WTC11 (cell line): ENCODE measurements around the gene DCAF11. TPM values are rescaled to one million over a fixed set of nuclear protein-coding genes. Genes with fewer than 3 reads are reported as not detected.

ENCODE experiments used
- ATAC-seq: fragments of 200-7000 bp; cut with Tn5 transposase; 2 replicates; pipeline ENCODE4 v1.10.0; 2021; ENCODE audit warnings: mild to moderate bottlenecking, moderate library complexity
- CTCF ChIA-PET: fragments of 300-600 bp; sonication (Branson Sonifier 250); formaldehyde crosslinking; loops from one replicate; lab custom pipeline; 2021; ENCODE audit warnings: antibody characterized with exemption; lab: Charles Lee
- POLR2A ChIA-PET: fragments of 350-600 bp; sonication (Branson Sonifier 250); formaldehyde crosslinking; loops from one replicate; lab custom pipeline; 2021; ENCODE audit warnings: antibody characterized with exemption; lab: Charles Lee
- DNase-seq: peaks from one replicate; pipeline ENCODE4 v3.0.0; 2021; ENCODE audit warnings: low spot score
- H3K27ac Mint-ChIP-seq: 2 replicates; pipeline ENCODE4 v1.8.0; 2021; ENCODE audit warnings: mixed read lengths
- H3K27me3 Mint-ChIP-seq: 2 replicates; pipeline ENCODE4 v1.8.0; 2021; ENCODE audit warnings: low read depth, mild to moderate bottlenecking, moderate library complexity, mixed read lengths
- H3K36me3 Mint-ChIP-seq: 2 replicates; pipeline ENCODE4 v1.8.0; 2021; ENCODE audit warnings: mixed read lengths
- H3K4me1 Mint-ChIP-seq: 2 replicates; pipeline ENCODE4 v1.8.0; 2022; ENCODE audit warnings: mixed read lengths
- H3K4me3 Mint-ChIP-seq: 2 replicates; pipeline ENCODE4 v1.8.0; 2021; ENCODE audit warnings: mild to moderate bottlenecking, moderate library complexity, mixed read lengths
- H3K9me3 Mint-ChIP-seq: 2 replicates; pipeline ENCODE4 v1.8.0; 2021; ENCODE audit warnings: mixed read lengths
- AFF4 ChIP-seq: sonication (generic); formaldehyde crosslinking; IDR thresholded peaks from 2 replicates; pipeline ENCODE4 v1.8.1; 2023; ENCODE audit warnings: mild to moderate bottlenecking, missing genetic modification reagents, borderline replicate concordance
- ELF4 ChIP-seq: sonication (generic); formaldehyde crosslinking; IDR thresholded peaks from 2 replicates; pipeline ENCODE4 v1.8.1; 2022; ENCODE audit warnings: low read depth, mild to moderate bottlenecking, moderate library complexity, missing genetic modification reagents
- GRHL2 ChIP-seq: fragments of 250-450 bp; sonication (Bioruptor Pico); IDR thresholded peaks from 2 replicates; pipeline ENCODE4 v1.8.0; 2022; ENCODE audit warnings: mild to moderate bottlenecking, moderate library complexity; ENCODE audit not compliant: insufficient replicate concordance, severe bottlenecking
- HMGXB4 ChIP-seq: sonication (generic); formaldehyde crosslinking; IDR thresholded peaks from 2 replicates; pipeline ENCODE4 v1.8.1; 2023; ENCODE audit warnings: mild to moderate bottlenecking, moderate library complexity, missing genetic modification reagents
- IRF2 ChIP-seq: sonication (generic); formaldehyde crosslinking; IDR thresholded peaks from 2 replicates; pipeline ENCODE4 v1.8.0; 2022; ENCODE audit warnings: low read depth, missing genetic modification reagents, borderline replicate concordance
- KAT7 ChIP-seq: sonication (generic); formaldehyde crosslinking; IDR thresholded peaks from 2 replicates; pipeline ENCODE4 v1.8.1; 2023; ENCODE audit warnings: missing genetic modification reagents, mild to moderate bottlenecking, borderline replicate concordance
- NR3C1 ChIP-seq: sonication (generic); formaldehyde crosslinking; conservative IDR thresholded peaks from 2 replicates; pipeline ENCODE4 v1.8.1; 2023; ENCODE audit warnings: low read depth, mild to moderate bottlenecking, missing genetic modification reagents
- PREB ChIP-seq: sonication (generic); formaldehyde crosslinking; IDR thresholded peaks from 2 replicates; pipeline ENCODE4 v1.8.1; 2022; ENCODE audit warnings: mild to moderate bottlenecking, missing genetic modification reagents, moderate library complexity, borderline replicate concordance
- SP1 ChIP-seq: sonication (generic); formaldehyde crosslinking; conservative IDR thresholded peaks from 2 replicates; pipeline ENCODE4 v1.8.1; 2022; ENCODE audit warnings: missing genetic modification reagents
- ZBTB21 ChIP-seq: sonication (generic); formaldehyde crosslinking; IDR thresholded peaks from 2 replicates; pipeline ENCODE4 v1.8.1; 2023; ENCODE audit warnings: mild to moderate bottlenecking, missing genetic modification reagents, borderline replicate concordance
- ZNF219 ChIP-seq: sonication (generic); formaldehyde crosslinking; IDR thresholded peaks from 2 replicates; pipeline ENCODE4 v1.8.0; 2023; ENCODE audit warnings: missing genetic modification reagents, mild to moderate bottlenecking, borderline replicate concordance
- ZNF232 ChIP-seq: sonication (generic); formaldehyde crosslinking; IDR thresholded peaks from 2 replicates; pipeline ENCODE4 v1.8.0; 2022; ENCODE audit warnings: mild to moderate bottlenecking, missing genetic modification reagents
- ZNF396 ChIP-seq: fragments of 250-450 bp; sonication (Bioruptor Pico); IDR thresholded peaks from 2 replicates; pipeline ENCODE4 v1.8.0; 2021; ENCODE audit warnings: mild to moderate bottlenecking, moderate library complexity, borderline replicate concordance
- ZNF532 ChIP-seq: fragments of 250-450 bp; sonication (Bioruptor Pico); IDR thresholded peaks from 2 replicates; pipeline ENCODE4 v1.9.0; 2021; ENCODE audit warnings: mild to moderate bottlenecking, borderline replicate concordance
- ZNF671 ChIP-seq: fragments of 250-450 bp; sonication (Bioruptor Pico); IDR thresholded peaks from 2 replicates; pipeline ENCODE4 v1.8.0; 2021; ENCODE audit warnings: mild to moderate bottlenecking
- total RNA-seq: library from RNA; stranded (reverse); gene quantifications from 3 replicates; pipeline ENCODE4 v1.2.3, GENCODE V29; 2021

DCAF11 gene
- total RNA-seq, 1 experiment from 2014 or later = 73.6 TPM

- CTCF ChIA-PET = interaction anchor here (0.9 to 6.0 kb wide), 3 partner anchors 30 to 96 kb away, joined by 3 to 27 read pairs (median 3); partner anchors contain the start of genes IRF9 and PCK2
- no peak overlapping the region for H3K4me3 Mint-ChIP-seq
- no peaks in the 10 kb centered on the region for H3K4me1 Mint-ChIP-seq
- H3K9me3 Mint-ChIP-seq = no peaks in the 10 kb centered on the region
- TF ChIP-seq HMGXB4 (CRISPR knock-in tag) (no peak), AFF4 (no peak), SP1 (CRISPR knock-in tag) (no peak), PREB (CRISPR knock-in tag) (no peak), ZNF671 (CRISPR knock-in tag) (no peak), ZNF532 (CRISPR knock-in tag) (no peak), NR3C1 (CRISPR knock-in tag) (no peak), KAT7 (no peak)
- DNase-seq (no peak), ATAC-seq (no peak)
- POLR2A ChIA-PET = interaction anchor here (0.6 kb wide), 1 partner anchor 24 kb away, joined by 4 read pairs; no protein-coding TSS in a partner anchor
- H3K27me3 Mint-ChIP-seq = no peaks in the 10 kb centered on the region
- no peak overlapping the region for H3K27ac Mint-ChIP-seq
- H3K36me3 Mint-ChIP-seq = no peaks in the 10 kb centered on the region
Observed at GRCh38 chr14:24064856-24065255, 49.7 kb upstream of the DCAF11 start.

GRCh38 chr14:24065408-24065807, 49.2 kb upstream of the DCAF11 start:
- Mint-ChIP-seq H3K36me3 (no peaks in the 10 kb centered on the region), H3K4me3 (no peak overlapping the region), H3K27ac (no peak overlapping the region), H3K9me3 (no peaks in the 10 kb centered on the region), H3K27me3 (no peaks in the 10 kb centered on the region), H3K4me1 (no peaks in the 10 kb centered on the region)
- ATAC-seq (no peak), DNase-seq (no peak)
- ChIA-PET CTCF (interaction anchor here (0.7 to 6.0 kb wide), 4 partner anchors 15 to 96 kb away, joined by 3 to 27 read pairs (median 4); partner anchors contain the start of genes IRF9 and PCK2), POLR2A (interaction anchor here (0.6 to 1.9 kb wide), 2 partner anchors 23 to 28 kb away, joined by 4 to 6 read pairs; partner anchors contain the start of gene PCK2)
- TF ChIP-seq ELF4 (CRISPR knock-in tag) (no peak), IRF2 (CRISPR knock-in tag) (no peak), ZNF232 (CRISPR knock-in tag) (no peak), ZBTB21 (CRISPR knock-in tag) (no peak), ZNF219 (CRISPR knock-in tag) (no peak), ZNF396 (no peak), GRHL2 (no peak), ZNF532 (CRISPR knock-in tag) (no peak)
